Testis (tissue), 3 donors: Measurements from ENCODE around the gene PDE6B. TPM values are rescaled to one million over a fixed set of nuclear protein-coding genes. Genes with fewer than 3 reads are reported as not detected.

ENCODE experiments used
- DNase-seq: peaks from one replicate; pipeline ENCODE4 v3.0.0-alpha.2; 2019
- H3K27ac ChIP-seq, 2 donors: fragments of 200-600 bp; sonication (generic); one replicate each; pipeline ENCODE4 v1.5.1; 2019
- H3K27me3 ChIP-seq: fragments of 200-600 bp; sonication (generic); one replicate; pipeline ENCODE4 v1.5.1; 2019
- H3K36me3 ChIP-seq: fragments of 200-600 bp; sonication (generic); one replicate; pipeline ENCODE4 v1.5.1; 2017; ENCODE audit warnings: low read depth; ENCODE audit errors: missing control alignments
- H3K4me1 ChIP-seq: fragments of 200-600 bp; sonication (generic); one replicate; pipeline ENCODE4 v1.5.1; 2019
- H3K4me3 ChIP-seq, 2 donors: fragments of 200-600 bp; sonication (generic); one replicate each; pipeline ENCODE4 v1.5.1; 2017 to 2019
- H3K9me3 ChIP-seq: fragments of 200-600 bp; sonication (generic); one replicate; pipeline ENCODE4 v1.5.1; 2017
- POLR2A ChIP-seq: fragments of 450-650 bp; IDR thresholded peaks from one replicate; pipeline ENCODE4 v1.6.1; 2017; ENCODE audit warnings: antibody characterized with exemption, mild to moderate bottlenecking, moderate library complexity
- WGBS, 2 donors: methylation state at CpG; one replicate each; pipeline ENCODE4 v1.1.5; 2018; 5-methylcytosine and 5-hydroxymethylcytosine counted together
- intact Hi-C: fragments of 100-400 bp; cut with DNase I; formaldehyde crosslinking; loops from one replicate; pipeline ENCODE4 v1.15.1; 2023; ENCODE audit warnings: low total_unique reads
- polyA plus RNA-seq: library from polyadenylated mRNA; stranded (reverse); fragments of 350-450 nt; fragmentation: Illumina TruSeq; extraction: RNeasy Lipid Tissue Mini Kit (QIAGEN cat#74804); gene quantifications from one replicate; pipeline ENCODE4 v1.2.3, GENCODE V29; 2014; ENCODE audit warnings: low read depth, low replicate concordance; ENCODE audit not compliant: insufficient read depth
- total RNA-seq, 2 donors: library from RNA; depleted of rRNA; stranded (reverse); fragments of >200 nt; gene quantifications; one replicate each; pipeline ENCODE4 v1.2.3, GENCODE V29; 2016
- TF ChIP-seq, protein P1 (sequence below), 3 experiments: fragments of 450-650 bp in 2 of 3; fragments of 200-600 bp in 1 of 3; sonication (generic) in 1 of 3; IDR thresholded peaks; one replicate each; pipeline ENCODE4 v1.5.1; 2016 to 2019; ENCODE audit warnings: antibody characterized with exemption in 3 of 3, mild to moderate bottlenecking in 2 of 3, moderate library complexity in 1 of 3

The PDE6B gene
- total and polyA plus RNA-seq, 3 donors from 2014 or later, result 5.9 to 11.4 (median 5.9) TPM

DNA sequence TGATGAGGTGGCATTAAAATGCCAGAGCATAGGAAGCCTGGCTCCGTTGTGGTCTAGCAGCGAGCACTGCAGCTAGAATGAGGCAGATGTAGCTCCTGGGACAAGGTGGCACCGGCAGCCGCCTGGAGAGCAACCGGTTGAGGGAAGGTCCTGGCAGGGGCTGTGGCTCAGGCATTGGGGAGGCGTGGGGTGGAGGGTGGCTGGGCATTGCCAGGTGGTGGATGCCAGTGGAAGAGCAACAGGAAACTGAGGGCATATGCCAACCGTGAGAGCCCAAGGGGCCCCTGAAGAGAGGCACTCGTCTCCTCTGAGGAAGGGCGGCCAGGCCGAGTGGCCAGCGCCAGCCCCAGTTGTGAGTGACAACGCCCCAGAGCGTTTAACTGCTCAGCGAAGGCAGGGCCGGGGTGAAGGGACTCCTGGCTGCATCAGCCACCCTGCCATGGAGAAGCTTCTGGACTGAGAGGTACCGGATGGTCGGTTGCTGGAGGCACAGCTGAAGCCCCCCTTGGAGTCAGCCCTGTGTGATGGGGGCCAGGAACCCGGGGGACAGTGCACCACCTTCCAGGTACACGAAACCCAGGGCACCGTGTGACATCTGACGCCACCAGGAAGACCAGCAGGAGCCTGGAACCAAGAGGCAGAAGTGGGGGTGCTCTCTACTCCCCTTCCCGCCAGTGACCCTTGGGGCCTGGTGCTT is 13.2 kb upstream of the PDE6B start:
- Histone ChIP-seq H3K36me3 (no peaks in the 10 kb centered on the region), H3K27me3 (no peaks in the 10 kb centered on the region), H3K27ac (no peak overlapping the region), H3K4me1 (no peaks in the 10 kb centered on the region), H3K4me3 (no peak overlapping the region), H3K9me3 (no peaks in the 10 kb centered on the region)
- intact Hi-C loops, result no loop called here
- DNase-seq, result no peak
- 85 to 88% methylated on average over 11 to 21 of the region's 22 CpGs for WGBS, 2 donors
- no peak for TF ChIP-seq POLR2A
- TF ChIP-seq, protein P1, sequence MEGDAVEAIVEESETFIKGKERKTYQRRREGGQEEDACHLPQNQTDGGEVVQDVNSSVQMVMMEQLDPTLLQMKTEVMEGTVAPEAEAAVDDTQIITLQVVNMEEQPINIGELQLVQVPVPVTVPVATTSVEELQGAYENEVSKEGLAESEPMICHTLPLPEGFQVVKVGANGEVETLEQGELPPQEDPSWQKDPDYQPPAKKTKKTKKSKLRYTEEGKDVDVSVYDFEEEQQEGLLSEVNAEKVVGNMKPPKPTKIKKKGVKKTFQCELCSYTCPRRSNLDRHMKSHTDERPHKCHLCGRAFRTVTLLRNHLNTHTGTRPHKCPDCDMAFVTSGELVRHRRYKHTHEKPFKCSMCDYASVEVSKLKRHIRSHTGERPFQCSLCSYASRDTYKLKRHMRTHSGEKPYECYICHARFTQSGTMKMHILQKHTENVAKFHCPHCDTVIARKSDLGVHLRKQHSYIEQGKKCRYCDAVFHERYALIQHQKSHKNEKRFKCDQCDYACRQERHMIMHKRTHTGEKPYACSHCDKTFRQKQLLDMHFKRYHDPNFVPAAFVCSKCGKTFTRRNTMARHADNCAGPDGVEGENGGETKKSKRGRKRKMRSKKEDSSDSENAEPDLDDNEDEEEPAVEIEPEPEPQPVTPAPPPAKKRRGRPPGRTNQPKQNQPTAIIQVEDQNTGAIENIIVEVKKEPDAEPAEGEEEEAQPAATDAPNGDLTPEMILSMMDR (IDR thresholded peaks at IDR 0.05), result no peak

DNA sequence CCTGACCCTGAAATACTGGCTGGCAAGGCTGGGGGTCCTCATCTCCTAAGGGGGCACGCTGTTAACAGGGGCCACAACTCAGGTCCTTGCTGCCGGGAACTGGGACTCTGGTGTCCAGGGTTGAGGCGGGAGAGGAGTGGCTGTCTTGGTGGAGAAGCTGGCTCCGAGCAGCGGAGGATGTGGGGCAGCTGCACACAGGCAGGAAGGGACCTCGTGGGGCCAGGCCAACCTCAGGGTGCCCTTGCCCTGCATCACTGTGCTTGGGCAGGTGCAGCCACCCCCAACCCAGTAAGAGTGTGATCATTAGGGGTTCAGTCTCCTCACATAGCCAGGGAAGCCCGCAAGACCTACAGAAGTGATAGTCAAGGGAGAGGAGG is 12.6 kb upstream of the PDE6B start:
- no peaks in the 10 kb centered on the region for H3K4me1 ChIP-seq
- intact Hi-C loops, result no loop called here
- DNase-seq, result no peak
- no peak overlapping the region for H3K27ac ChIP-seq
- H3K36me3 ChIP-seq, result no peaks in the 10 kb centered on the region
- H3K9me3 ChIP-seq, result no peaks in the 10 kb centered on the region
- TF ChIP-seq, protein P1 (IDR thresholded peaks at IDR 0.05), result no peak
- TF ChIP-seq POLR2A, result no peak
- H3K27me3 ChIP-seq, result no peaks in the 10 kb centered on the region
- WGBS, 2 donors, result 79 to 86% methylated on average over 7 of the region's 7 CpGs
- H3K4me3 ChIP-seq, result no peak overlapping the region

DNA sequence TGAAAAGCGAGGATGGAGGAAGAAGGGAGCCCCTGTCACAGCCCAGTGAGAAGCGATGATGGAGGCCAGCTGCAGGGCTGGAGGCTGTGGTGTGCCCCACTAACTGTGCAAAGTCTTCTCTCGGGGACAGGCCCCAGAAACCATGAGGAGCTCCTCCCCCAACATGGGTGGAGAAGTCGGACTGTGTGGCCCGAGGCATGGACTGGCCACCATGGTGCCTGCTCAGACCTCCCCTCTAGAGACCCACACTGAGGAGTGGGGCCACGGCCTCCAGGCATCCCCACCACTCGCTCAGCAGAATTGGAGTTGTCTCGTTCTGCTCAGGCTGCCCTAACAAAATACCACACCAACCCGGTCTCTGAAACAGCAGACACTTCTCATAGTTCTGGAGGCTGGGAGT is 12.2 kb upstream of the PDE6B start:
- no peak for DNase-seq

DNA sequence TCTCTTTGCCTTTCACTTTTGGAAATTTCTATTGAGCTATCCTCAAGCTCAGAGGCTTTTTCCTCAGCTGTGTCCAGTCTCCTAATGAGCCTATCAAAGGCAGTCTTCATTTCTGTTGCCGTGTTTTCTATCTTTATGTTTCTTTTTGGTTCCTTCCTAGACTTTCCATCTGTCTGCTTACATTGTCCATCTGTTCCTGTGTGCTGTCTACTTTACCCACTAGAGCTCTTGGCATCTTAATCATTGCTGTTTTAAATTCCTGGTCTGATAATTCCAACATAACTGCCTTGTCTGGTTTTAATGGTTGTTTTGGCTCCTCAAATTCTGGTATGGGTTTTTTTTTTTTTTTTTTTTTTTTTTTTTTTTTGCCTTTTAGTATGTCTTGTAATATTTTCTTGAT is 9.3 kb upstream of the PDE6B start:
- no peaks in the 10 kb centered on the region for H3K27me3 ChIP-seq

More for the DNA sequence above, 12.2 kb upstream of the PDE6B start:
- Histone ChIP-seq H3K4me3 (no peak overlapping the region), H3K9me3 (no peaks in the 10 kb centered on the region), H3K36me3 (no peaks in the 10 kb centered on the region), H3K27ac (no peak overlapping the region), H3K27me3 (no peaks in the 10 kb centered on the region), H3K4me1 (no peaks in the 10 kb centered on the region)
- no peak for TF ChIP-seq POLR2A
- TF ChIP-seq, protein P1 (IDR thresholded peaks at IDR 0.05), result no peak
- intact Hi-C loops, result no loop called here
- 86 to 91% methylated on average over 9 of the region's 9 CpGs for WGBS, 2 donors

More for the DNA sequence above, 9.3 kb upstream of the PDE6B start:
- Histone ChIP-seq H3K4me1 (no peaks in the 10 kb centered on the region), H3K9me3 (no peaks in the 10 kb centered on the region), H3K4me3 (no peak overlapping the region), H3K27ac (no peak overlapping the region), H3K36me3 (no peaks in the 10 kb centered on the region)
- TF ChIP-seq, protein P1 (IDR thresholded peaks at IDR 0.05), result no peak
- no peak for TF ChIP-seq POLR2A
- intact Hi-C loops, result no loop called here
- DNase-seq, result no peak
- 68 to 76% methylated on average over 1 of the region's 1 CpG for WGBS, 2 donors
